Omental fat pad (tissue), 4 donors: ENCODE data around the gene TBC1D22A. TPM values are rescaled to one million over a fixed set of nuclear protein-coding genes. Genes with fewer than 3 reads are reported as not detected.

Experiments
- ATAC-seq: fragments of 150-250 bp; one replicate; pipeline ENCODE4 v1.9.1; 2016; ENCODE audit warnings: mild to moderate bottlenecking, moderate library complexity; ENCODE audit not compliant: low FRiP score
- DNase-seq: peaks from one replicate; pipeline ENCODE4 v3.0.0-alpha.2; 2019; ENCODE audit warnings: low spot score
- CTCF ChIP-seq, 3 donors: fragments of 450-650 bp; IDR thresholded peaks; one replicate each; pipeline ENCODE4 v1.5.1; 2016 to 2017; ENCODE audit warnings: antibody characterized with exemption in 3 of 3, mild to moderate bottlenecking in 3 of 3, moderate library complexity in 2 of 3
- total RNA-seq, 4 donors: library from RNA; depleted of rRNA; stranded (reverse); fragments of >200 nt; gene quantifications; one replicate each; pipeline ENCODE4 v1.1.0, GENCODE V29; 2016

The TBC1D22A gene
- total RNA-seq, 4 donors from 2014 or later: 21.3 to 31.2 (median 24.5) TPM

- DNase-seq: no peak
- no peak for ATAC-seq
- TF ChIP-seq CTCF (IDR thresholded peaks at IDR 0.05): no peak
Measured at GRCh38 chr22:47082505-47082904, 320.1 kb downstream of the TBC1D22A start.

GRCh38 chr22:47083379-47083986 is 321.0 kb downstream of the TBC1D22A start:
- TF ChIP-seq CTCF (IDR thresholded peaks at IDR 0.05): no peak
- DNase-seq: no peak

GRCh38 chr22:47084226-47084625 is 321.8 kb downstream of the TBC1D22A start:
- DNase-seq: no peak
- no peak for ATAC-seq
- TF ChIP-seq CTCF (IDR thresholded peaks at IDR 0.05): no peak

More at GRCh38 chr22:47083379-47083986, 321.0 kb downstream of the TBC1D22A start:
- ATAC-seq: no peak

GRCh38 chr22:47086596-47087248 is 324.3 kb downstream of the TBC1D22A start:
- no peak for TF ChIP-seq CTCF (IDR thresholded peaks at IDR 0.05)
- ATAC-seq: no peak
- no peak for DNase-seq

- DNase-seq (no peak), ATAC-seq (no peak)
- no peak for TF ChIP-seq CTCF (IDR thresholded peaks at IDR 0.05)
Measured at GRCh38 chr22:47088480-47089158, 326.2 kb downstream of the TBC1D22A start.

- ATAC-seq: no peak
- DNase-seq: no peak
- TF ChIP-seq CTCF (IDR thresholded peaks at IDR 0.05): no peak
Measured at GRCh38 chr22:47089374-47089773, 326.9 kb downstream of the TBC1D22A start.
